HepG2 (cell line): ENCODE results near the gene ZNF618.

ENCODE experiments used
- ELF4 ChIP-seq: sonication (generic); formaldehyde crosslinking; IDR thresholded peaks from 2 replicates; pipeline ENCODE4 v1.5.0; 2020; ENCODE audit warnings: missing genetic modification reagents, mild to moderate bottlenecking, moderate library complexity, borderline replicate concordance
- KDM4B ChIP-seq: sonication (generic); formaldehyde crosslinking; IDR thresholded peaks from 2 replicates; pipeline ENCODE4 v1.4.0; 2020; ENCODE audit warnings: missing genetic modification reagents
- LCORL ChIP-seq, 2 experiments: fragments of 450-650 bp in 1 of 2; sonication (generic) in 1 of 2; formaldehyde crosslinking in 1 of 2; IDR thresholded peaks; 2 replicates each; pipeline versions ENCODE4 v1.5.0 to v1.6.1; 2017 to 2020; ENCODE audit warnings: antibody characterized with exemption in 1 of 2, missing genetic modification reagents in 1 of 2
- NAIF1 ChIP-seq: sonication (generic); formaldehyde crosslinking; IDR thresholded peaks from 2 replicates; pipeline ENCODE4 v1.5.0; 2020; ENCODE audit warnings: mild to moderate bottlenecking, missing genetic modification reagents, borderline replicate concordance
- ZC3H13 ChIP-seq: sonication (generic); formaldehyde crosslinking; IDR thresholded peaks from 2 replicates; pipeline ENCODE4 v1.8.1; 2023; ENCODE audit warnings: mild to moderate bottlenecking, missing genetic modification reagents, moderate library complexity

GRCh38 chr9:114049441-114050225 is 173.5 kb downstream of the ZNF618 start:
- no peak for TF ChIP-seq NAIF1
- TF ChIP-seq KDM4B (CRISPR knock-in tag): no peak
- no peak for TF ChIP-seq ELF4 (CRISPR knock-in tag)
- no peak for TF ChIP-seq ZC3H13 (CRISPR knock-in tag)
- TF ChIP-seq LCORL (IDR thresholded peaks at IDR 0.05): no peak
- no peak for TF ChIP-seq LCORL (CRISPR knock-in tag; IDR thresholded peaks at IDR 0.05)
